ENCODE measurements around the gene CDC14B. TPM values are rescaled to one million over a fixed set of nuclear protein-coding genes. Genes with fewer than 3 reads are reported as not detected.

The CDC14B gene
- total RNA-seq, 6 donors from 2014 or later, result 6.0 to 28.5 (median 12.7) TPM

DNA sequence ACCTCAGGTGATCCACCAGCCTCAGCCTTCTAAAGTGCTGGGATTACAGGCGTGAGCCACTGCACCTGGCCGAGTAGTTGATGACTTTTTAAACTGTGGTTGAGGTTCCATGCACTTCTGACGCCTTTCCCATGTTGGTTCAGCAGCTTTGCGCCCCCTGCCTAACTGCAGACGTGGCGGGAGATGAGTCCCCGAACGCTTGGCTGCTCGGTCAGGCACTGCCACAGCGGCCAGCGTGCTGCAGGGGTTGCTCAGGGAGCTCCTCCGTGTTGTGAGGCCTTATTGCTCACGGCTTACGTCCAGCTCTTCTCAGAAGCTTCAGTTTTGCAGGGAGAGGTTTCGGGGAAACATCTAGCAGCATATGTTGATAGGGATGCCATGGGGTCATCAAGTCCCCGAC lies 134.4 kb downstream of the CDC14B start:
- peaks cover 0 to 40% (median 14%) of the 10 kb centered on the region in 4 donors for H3K36me3 ChIP-seq
- no peaks in the 10 kb centered on the region for H3K9me3 ChIP-seq
- no peak overlapping the region for H3K4me3 ChIP-seq
- 95 to 98% methylated on average over 6 to 16 of the region's 16 CpGs for WGBS, 2 donors
- ATAC-seq (ENCODE audit: low FRiP score in 2 of 2) (no peak), DNase-seq (no peak)
- H3K4me1 ChIP-seq, result peaks cover 0 to 10% (median 5%) of the 10 kb centered on the region in 4 donors
- H3K27me3 ChIP-seq, result no peaks in the 10 kb centered on the region
- TF ChIP-seq POLR2AphosphoS5 (IDR thresholded peaks at IDR 0.05), result no peak
- no peak for TF ChIP-seq EP300 (IDR thresholded peaks at IDR 0.05)
- no peak for TF ChIP-seq POLR2A (IDR thresholded peaks at IDR 0.05)
- TF ChIP-seq, protein P1, sequence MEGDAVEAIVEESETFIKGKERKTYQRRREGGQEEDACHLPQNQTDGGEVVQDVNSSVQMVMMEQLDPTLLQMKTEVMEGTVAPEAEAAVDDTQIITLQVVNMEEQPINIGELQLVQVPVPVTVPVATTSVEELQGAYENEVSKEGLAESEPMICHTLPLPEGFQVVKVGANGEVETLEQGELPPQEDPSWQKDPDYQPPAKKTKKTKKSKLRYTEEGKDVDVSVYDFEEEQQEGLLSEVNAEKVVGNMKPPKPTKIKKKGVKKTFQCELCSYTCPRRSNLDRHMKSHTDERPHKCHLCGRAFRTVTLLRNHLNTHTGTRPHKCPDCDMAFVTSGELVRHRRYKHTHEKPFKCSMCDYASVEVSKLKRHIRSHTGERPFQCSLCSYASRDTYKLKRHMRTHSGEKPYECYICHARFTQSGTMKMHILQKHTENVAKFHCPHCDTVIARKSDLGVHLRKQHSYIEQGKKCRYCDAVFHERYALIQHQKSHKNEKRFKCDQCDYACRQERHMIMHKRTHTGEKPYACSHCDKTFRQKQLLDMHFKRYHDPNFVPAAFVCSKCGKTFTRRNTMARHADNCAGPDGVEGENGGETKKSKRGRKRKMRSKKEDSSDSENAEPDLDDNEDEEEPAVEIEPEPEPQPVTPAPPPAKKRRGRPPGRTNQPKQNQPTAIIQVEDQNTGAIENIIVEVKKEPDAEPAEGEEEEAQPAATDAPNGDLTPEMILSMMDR (IDR thresholded peaks at IDR 0.05), result no peak
- peak overlapping the region in 1 of 4 donors; percentile 45 for H3K27ac ChIP-seq

DNA sequence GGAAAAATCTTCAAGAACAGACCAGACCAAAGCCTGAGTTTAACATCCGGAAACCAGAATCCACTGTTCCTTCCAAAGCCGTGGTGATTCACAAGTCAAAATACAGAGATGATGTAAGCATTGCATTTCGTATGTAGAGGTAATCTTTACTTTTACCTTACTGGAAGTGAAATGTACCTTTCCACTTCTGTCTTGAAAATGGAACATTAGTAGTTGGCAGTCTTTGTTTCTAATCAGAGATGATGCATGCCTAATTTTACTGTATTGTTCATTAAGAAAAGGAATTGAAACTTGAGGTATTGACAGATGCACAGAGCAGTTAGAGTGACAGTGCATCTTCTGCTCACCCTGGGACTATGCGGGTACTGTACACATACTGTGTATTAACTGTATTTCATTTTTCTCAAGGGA lies 135.1 kb downstream of the CDC14B start:
- no peak for ATAC-seq (ENCODE audit: low FRiP score in 2 of 2)
- 87 to 88% methylated on average over 4 of the region's 4 CpGs for WGBS, 2 donors

DNA sequence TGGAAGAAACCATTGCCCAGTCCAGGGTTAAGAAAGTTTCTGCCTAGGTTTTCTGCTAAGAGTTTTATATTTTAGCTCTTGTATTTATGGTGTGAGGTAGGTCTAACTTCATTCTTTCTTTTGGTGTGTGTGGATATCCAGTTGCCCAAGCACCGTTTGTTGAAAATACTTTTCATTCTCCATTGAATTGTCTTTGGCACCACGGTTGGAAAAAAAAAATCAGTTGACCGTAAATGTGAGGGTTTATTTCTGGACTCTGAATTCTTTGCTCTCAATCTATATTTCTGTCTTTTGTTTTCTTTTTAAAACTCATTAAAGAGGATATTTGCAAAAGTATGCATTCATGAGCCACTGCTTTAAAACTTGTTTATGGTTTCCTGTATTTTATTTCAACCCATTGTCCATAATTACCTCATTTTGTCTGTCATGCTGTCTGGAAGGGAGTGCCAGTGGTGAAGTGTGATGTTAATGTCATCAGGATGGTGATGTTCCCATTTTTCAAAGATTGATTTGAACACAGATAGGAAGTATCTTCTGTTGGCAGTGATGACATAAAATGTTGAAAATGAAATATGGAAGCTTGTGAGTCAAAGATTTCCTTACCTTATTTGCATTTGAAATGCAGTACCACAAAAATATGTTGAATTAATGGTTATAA lies 135.8 kb downstream of the CDC14B start:
- Histone ChIP-seq H3K36me3 (peaks cover 0 to 28% (median 6%) of the 10 kb centered on the region in 4 donors), H3K9me3 (no peaks in the 10 kb centered on the region), H3K4me1 (peaks cover 0 to 10% (median 5%) of the 10 kb centered on the region in 4 donors), H3K27me3 (no peaks in the 10 kb centered on the region), H3K4me3 (no peak overlapping the region), H3K27ac (no peak overlapping the region)
- no peak for DNase-seq
- whole genome bisulfite sequencing, 2 donors, result 60 to 61% methylated on average over 3 of the region's 3 CpGs
- ATAC-seq (ENCODE audit: low FRiP score in 2 of 2), result no peak
- TF ChIP-seq POLR2AphosphoS5 (IDR thresholded peaks at IDR 0.05) (no peak), POLR2A (IDR thresholded peaks at IDR 0.05) (no peak), EP300 (IDR thresholded peaks at IDR 0.05) (no peak)
- TF ChIP-seq, protein P1 (IDR thresholded peaks at IDR 0.05), result no peak

More for the DNA sequence above, 135.1 kb downstream of the CDC14B start:
- H3K27me3 ChIP-seq, result no peaks in the 10 kb centered on the region
- no peak for TF ChIP-seq POLR2AphosphoS5 (IDR thresholded peaks at IDR 0.05)
- DNase-seq, result no peak
- no peaks in the 10 kb centered on the region for H3K9me3 ChIP-seq
- peaks cover 0 to 32% (median 10%) of the 10 kb centered on the region in 4 donors for H3K36me3 ChIP-seq
- H3K4me3 ChIP-seq, result no peak overlapping the region
- H3K4me1 ChIP-seq, result peaks cover 0 to 10% (median 5%) of the 10 kb centered on the region in 4 donors
- H3K27ac ChIP-seq, result no peak overlapping the region

DNA sequence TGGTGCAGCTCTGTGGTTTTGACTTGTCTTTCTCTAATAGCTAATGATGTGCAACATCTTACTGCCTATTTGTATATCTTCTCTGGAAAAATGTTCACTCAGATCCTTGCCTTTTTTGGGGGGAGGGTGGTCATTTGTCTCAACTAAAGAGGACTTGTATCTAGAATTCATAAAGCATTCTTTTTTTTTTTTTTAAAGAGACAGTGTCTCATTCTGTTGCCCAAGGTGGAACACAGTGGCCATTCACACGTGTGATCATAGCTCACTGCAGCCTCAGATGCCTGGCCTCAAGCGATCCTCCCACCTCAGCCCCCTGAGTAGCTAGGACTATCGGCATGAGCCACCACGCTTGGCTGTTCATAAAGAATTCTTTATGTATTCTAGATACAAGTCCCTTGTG lies 136.4 kb downstream of the CDC14B start:
- TF ChIP-seq, protein P1 (IDR thresholded peaks at IDR 0.05), result no peak
- TF ChIP-seq POLR2AphosphoS5 (IDR thresholded peaks at IDR 0.05), result no peak
- TF ChIP-seq POLR2A (IDR thresholded peaks at IDR 0.05), result no peak
- TF ChIP-seq EP300 (IDR thresholded peaks at IDR 0.05), result no peak

DNA sequence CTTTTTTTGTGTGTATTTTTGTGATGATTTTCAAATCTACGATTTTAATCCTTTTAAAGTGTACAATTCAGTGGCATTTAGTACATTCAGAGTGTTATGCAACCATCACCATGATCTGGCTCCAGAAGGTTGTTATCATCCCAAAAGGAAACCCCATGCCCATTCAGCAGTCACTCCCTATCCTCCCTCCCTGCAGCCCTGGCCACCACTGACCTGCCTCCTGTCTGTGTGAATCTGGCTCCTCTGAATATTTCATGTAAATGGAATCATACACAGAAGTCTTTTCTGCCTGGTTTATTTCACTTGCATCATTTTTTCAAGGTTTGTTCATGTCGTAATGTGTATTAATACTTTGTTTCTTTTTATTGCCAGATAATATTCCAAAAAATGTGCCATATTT lies 137.2 kb downstream of the CDC14B start:
- ATAC-seq (ENCODE audit: low FRiP score in 2 of 2) (no peak), DNase-seq (no peak)
- peaks cover 0 to 10% (median 5%) of the 10 kb centered on the region in 4 donors for H3K4me1 ChIP-seq
- TF ChIP-seq POLR2A (IDR thresholded peaks at IDR 0.05), result no peak
- H3K36me3 ChIP-seq, result peaks cover 0 to 16% (median 2%) of the 10 kb centered on the region in 4 donors
- 93 to 96% methylated on average over 2 of the region's 2 CpGs for WGBS, 2 donors
- no peak overlapping the region for H3K4me3 ChIP-seq
- no peak overlapping the region for H3K27ac ChIP-seq
- H3K27me3 ChIP-seq, result no peaks in the 10 kb centered on the region
- no peaks in the 10 kb centered on the region for H3K9me3 ChIP-seq

More for the DNA sequence above, 136.4 kb downstream of the CDC14B start:
- no peak for DNase-seq
- H3K27me3 ChIP-seq, result no peaks in the 10 kb centered on the region
- ATAC-seq (ENCODE audit: low FRiP score in 2 of 2), result no peak
- H3K9me3 ChIP-seq, result no peaks in the 10 kb centered on the region
- peaks cover 0 to 22% (median 3%) of the 10 kb centered on the region in 4 donors for H3K36me3 ChIP-seq
- no peak overlapping the region for H3K4me3 ChIP-seq
- WGBS, 2 donors, result 95 to 97% methylated on average over 4 of the region's 4 CpGs
- no peak overlapping the region for H3K27ac ChIP-seq
- H3K4me1 ChIP-seq, result peaks cover 0 to 10% (median 5%) of the 10 kb centered on the region in 4 donors

DNA sequence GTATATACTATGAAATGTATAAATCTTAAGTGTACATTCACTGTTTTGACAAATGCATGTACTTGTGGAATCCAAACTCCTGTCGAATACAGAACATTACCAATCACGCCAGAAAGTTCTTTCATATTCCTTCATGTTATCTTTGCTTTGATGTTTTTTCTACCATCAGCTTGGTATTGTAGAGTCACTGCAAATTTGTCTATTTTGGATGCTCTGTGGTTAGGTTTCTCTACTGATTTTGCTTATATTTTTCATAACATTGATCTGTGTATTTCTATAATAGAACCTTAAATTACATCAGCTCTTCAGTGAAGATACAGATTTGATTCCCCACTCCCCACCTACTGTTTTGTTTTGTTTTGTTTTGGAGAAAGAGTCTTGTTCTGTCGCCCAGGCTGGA lies 138.9 kb downstream of the CDC14B start:
- no peak overlapping the region for H3K4me3 ChIP-seq
- H3K27ac ChIP-seq, result no peak overlapping the region
- no peaks in the 10 kb centered on the region for H3K9me3 ChIP-seq
- H3K36me3 ChIP-seq, result peaks cover 0 to 16% (median 2%) of the 10 kb centered on the region in 4 donors
- H3K27me3 ChIP-seq, result no peaks in the 10 kb centered on the region
- TF ChIP-seq POLR2A (IDR thresholded peaks at IDR 0.05) (no peak), POLR2AphosphoS5 (IDR thresholded peaks at IDR 0.05) (no peak), EP300 (IDR thresholded peaks at IDR 0.05) (no peak)
- TF ChIP-seq, protein P1 (IDR thresholded peaks at IDR 0.05), result no peak
- 99 to 100% methylated on average over 3 of the region's 3 CpGs for WGBS, 2 donors
- ATAC-seq (ENCODE audit: low FRiP score in 2 of 2) (no peak), DNase-seq (no peak)
- H3K4me1 ChIP-seq, result no peaks in the 10 kb centered on the region

All from upper lobe of left lung (tissue), 6 donors.